NCI-H146 treated with DMSO at 0.1 percent for 48 hours (cell line): ENCODE results near the gene RAMP3.
"Not testable (repeated sequence)": the region's sequence is repeated elsewhere in the genome, so short reads cannot be mapped to it uniquely, and the experiment has no call there.

Experiments
- DNase-seq: peaks from one replicate; lab custom pipeline; 2025; ENCODE audit not compliant: unreplicated experiment; lab: John Stamatoyannopoulos, UW

Gene RAMP3

DNA sequence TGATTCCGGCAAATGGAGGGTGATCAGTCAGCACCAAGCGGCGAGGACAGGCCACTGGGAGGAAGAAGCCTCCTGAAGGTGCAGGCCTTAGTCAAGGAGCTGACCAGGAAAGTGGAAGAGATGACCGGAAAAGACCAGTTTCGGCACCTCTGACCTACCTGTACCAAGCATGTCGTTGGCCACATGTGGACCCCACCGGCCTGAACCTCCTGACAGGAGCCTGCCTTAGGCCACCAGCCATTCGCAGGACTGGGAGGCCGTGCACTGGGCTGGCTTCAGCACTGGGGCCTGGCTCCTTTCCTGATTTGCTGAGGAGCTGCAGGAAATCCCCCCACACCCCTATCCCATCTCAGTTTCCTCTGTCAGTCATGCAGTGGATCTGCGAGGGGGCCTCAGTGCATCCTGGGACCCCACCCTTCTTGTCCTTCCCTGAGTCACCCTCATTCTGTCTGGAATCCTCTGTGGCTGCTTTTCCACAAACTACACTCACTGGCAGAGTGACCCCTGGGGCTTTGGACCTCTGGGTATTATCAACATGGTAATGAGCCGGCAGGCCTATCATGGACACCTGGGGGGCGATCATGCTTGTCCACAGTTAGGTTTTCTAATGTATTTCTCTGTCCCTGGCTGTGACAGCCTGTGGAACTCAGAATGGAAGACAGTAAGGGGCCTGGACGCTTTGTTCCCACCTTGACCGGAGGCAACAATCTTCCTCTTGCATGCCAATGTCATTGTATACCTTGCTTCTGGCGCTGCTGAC, 33.0 kb downstream of the RAMP3 start:
- no peak for DNase-seq

DNA sequence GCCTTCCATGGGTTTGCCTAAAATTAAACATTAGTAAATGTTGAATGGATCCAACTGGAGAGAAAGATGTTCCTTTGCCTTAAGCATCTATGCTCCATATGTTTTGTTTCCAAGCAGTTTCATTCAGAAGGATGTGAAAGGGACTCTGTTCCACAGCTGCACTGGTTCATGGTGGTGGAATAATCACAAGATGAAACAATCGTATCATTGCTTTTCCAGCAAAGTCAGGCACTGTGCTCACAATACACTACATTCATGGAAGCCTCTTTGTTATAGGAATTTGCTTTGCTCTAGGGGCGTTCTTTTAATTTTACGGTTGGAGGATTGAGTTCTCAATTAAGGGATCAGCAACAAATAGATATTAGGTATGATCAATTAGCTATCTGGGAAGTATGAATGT, 33.8 kb downstream of the RAMP3 start:
- DNase-seq: no peak

DNA sequence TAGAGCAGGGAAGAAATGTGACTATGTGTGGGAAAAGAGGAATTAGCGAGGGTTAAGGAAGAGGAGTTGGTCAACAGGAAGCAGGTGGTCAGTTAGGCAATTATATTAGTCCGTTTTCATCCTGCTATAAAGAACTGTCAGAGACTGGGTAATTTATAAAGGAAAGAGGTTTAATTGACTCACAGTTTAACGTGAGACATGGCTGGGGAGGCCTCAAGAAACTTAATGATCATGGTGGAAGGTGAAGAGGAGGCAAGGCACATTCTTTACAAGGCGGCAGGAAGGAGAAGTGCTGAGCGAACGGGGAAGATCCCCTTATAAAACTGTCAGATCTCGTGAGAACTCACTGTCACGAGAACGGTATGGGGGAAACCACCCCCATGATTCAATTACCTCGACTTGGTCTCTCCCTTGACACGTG, 35.0 kb downstream of the RAMP3 start:
- DNase-seq: no peak

DNA sequence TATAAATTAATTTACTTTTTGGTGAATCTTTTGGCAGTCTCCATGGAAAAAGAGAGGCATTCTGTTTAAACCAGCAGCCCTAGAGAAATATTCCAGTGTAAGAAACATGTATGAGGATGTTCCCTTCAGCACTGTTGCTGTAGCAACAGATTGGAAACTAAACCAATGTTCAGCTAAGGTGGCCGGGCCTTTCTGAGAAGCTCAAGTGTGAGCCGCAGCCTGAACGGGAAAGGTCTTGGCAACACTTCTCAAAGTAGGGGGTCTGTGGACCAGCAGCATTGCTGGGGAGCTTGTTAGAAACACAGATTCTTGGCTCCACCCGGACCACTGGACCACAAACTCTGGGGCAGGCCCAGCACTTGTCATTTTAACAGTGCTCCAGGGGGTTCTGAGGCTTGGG, 36.2 kb downstream of the RAMP3 start:
- DNase-seq: no peak

DNA sequence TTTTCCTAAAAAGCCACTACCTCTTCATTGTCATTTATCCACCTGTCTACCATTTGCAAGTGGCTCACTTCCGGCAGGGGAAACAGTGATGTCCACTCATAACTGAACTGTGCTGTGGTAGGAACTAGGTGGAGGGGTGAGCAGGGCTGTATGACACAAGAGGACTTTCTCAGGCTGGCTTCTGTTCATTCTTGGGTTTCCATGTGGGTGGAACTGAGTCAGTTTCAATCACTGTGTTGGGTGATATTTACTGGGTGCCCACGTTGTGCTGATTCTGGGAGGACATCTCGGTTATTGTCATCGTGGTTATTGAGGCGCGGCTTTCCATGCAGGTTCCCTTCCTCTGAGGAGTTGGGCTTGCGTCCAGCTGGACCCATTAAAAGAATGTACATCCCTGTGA, 38.8 kb downstream of the RAMP3 start:
- no peak for DNase-seq

DNA sequence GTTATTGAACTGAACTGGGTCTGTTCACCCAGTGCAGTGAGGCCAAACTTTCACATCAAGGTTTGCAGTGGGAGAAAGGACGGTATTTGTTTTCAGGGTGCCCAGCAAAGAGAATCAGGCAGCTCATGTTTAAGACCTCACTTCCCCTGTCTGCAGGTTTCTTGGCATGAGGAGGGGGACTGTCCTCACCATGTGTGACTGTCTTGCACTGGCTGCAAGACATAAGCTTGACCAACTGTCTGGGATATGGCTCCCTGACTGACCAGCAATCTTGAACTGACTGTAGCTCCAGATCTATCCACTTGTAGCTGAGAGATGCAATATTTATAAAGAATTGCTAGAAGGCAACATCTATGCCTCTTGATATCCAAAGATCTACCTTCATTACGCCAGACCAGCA, 39.9 kb downstream of the RAMP3 start:
- no peak for DNase-seq

DNA sequence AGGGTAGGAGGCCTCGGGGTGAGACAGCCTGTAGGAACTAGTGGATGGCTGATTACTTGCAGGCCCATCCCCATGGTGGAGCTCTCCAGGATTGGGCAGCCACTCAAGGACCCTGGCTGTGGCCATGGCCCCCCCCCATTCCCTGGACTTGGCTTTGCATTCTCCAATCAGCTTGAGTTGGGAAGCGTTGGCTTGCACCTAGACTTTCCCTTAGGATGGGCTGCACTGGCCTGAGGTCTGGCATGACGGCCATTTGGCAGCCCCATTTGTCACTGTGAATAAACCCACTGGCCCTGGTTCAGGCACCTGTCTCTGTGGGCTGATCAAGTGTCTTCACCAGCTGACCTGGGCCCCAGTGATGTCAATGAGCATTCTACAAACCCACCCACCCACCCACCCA, 41.4 kb downstream of the RAMP3 start:
- DNase-seq: no peak

DNA sequence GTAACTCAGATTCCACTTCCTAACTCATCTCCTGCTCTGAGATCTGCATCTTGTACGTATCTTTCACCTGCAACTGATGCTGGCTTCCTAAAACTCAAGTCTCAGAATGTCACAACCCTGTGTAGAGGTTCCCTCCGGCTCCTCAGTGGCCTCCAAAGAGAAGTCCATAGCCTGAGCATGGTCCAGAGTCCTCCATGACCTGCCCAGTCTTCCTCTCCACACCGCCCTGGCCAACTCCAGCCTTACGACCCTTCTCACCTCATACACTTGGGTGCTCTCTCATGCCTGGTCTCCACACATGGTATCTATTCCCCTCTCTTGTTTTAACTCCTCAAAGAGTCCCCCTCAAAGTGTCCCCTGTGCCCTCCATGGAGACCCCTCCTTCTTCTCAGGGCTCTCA, 41.9 kb downstream of the RAMP3 start:
- DNase-seq: no peak

DNA sequence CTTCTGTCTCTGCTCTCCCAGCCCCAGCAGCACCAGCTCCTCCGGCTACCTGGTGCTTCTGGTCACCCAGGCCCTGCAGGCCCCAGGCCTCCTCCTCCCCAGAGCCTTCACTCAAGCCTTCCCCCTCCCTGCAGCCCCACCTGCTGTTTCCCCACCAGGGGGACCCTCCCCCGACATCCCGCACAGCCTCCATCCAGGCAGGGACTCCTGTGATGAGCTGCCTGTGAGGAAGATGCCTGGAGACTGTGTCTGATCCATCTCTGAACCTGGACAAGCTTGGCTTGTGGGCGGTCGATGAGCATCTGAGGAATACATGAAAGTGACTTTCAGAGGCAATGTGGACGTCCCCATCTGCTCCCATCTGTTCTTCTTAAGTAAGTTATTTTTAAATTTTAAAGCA, 45.0 kb downstream of the RAMP3 start:
- DNase-seq: no peak

DNA sequence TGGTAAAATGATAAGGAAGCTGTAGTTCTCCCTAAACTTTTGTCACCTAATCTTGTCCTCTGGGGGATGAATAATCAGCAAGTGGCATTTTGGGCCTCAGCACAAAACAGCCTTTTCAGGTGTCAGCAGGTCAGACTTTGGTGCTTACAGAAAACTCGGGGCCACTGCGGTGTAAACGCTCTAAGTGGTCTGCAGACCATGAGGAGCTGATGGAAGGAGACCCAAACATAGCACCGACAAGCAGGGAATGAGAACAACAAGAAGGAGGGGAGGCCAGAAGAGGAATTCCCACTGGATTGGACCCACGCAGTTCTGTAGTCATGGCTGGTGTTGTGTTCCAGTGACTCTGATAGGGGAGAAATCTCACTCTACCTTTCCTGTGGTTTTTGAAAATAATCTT, 45.4 kb downstream of the RAMP3 start:
- DNase-seq: no peak

DNA sequence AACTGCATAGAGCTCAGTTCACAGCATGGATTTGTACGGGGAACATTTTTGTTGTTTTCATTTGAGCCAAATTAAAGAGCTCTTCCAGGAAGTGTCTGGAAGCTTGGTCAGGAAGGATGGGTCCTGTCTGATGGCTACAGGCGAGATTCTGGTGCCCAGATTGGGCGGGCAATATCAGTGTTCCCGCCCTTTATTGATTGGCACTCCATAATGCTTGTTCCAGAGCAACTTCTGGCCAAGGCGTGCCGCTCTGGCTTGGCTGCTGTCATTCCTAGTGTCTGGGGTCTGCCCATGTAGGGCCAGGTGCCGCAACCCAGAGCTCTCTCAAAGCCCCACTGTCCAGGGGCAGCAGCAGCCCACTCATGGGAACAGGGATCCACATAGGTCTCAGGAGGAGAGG, 45.9 kb downstream of the RAMP3 start:
- DNase-seq: no peak

DNA sequence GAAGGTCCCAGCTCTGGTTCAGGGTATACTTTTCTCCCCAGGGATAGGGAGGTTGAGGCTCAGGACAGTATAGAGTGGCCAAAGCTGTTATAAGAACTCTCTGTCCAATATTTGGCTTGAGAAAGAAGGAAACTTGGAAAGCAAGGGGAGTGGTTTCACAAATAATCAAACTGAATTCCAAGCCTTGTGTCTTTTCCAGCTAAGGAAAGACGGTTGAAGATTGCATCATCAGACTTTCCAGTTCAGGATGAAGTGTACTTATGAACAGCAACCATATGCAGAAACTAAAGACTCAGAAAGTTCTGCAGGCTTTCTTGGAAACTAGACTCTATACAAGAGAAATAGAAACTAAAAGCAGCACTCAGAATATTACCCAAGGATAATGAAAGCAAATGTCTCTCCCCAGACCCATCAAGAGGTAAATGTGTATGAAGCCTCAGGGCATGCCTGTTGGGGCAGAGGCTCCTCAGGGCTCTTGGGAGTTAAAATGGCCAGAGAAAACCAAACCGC, 46.4 kb downstream of the RAMP3 start:
- no peak for DNase-seq

DNA sequence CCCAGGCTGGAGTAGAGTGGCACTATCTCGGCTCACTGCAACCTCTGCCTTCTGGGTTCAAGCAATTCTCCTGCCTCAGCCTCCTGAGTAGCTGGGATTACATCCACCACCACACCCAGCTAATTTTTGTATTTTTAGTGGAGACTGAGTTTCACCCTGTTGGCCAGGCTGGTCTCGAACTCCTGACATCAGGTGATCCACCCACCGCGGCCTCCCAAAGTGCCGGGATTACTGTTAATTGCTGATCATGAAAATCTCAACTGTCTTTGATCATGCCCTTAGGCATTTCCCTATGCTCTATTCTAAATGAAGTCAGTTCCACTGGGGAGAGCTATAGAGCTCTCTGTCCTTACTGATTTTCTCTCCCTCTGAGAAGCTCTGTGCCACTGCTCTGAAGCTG, 48.7 kb downstream of the RAMP3 start:
- not testable (repeated sequence) for DNase-seq

DNA sequence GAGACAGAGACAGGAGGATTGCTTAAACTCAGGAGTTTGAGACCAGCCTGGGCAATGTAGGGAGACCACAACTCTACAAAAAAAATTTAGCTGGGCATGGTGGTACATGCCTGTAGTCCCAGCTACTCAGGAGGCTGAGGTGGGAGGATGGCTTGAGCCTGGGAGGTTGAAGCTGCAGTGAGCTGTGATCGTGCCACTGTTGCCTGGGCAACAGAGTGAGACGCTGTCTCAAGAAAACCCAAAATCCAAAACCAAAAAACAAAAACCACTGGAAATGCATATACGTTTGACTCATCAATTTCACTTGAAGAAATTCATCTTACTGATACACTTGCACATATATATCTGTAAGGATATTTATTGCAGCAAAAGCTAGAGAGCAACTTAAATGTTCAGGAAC, 52.3 kb downstream of the RAMP3 start:
- DNase-seq: not testable (repeated sequence)

DNA sequence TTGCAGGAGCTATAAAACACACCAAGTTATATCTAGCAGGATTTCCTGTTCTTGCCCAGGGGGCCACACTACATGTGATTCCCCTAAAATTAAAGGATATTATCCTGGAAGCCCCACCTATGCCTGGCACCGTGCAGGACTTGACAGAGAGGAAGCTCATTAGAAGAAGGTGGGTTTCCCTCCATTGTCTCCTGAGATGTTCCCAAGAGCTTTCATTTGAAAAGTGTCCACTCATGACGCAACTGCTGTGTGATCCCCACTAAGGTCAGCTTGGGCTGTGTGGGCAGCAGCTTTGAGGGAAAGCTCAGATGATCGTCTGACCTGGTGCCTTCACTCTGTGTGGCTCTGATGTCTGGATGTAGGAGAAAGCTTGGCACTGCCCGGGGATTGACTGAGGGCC, 53.5 kb downstream of the RAMP3 start:
- no peak for DNase-seq

DNA sequence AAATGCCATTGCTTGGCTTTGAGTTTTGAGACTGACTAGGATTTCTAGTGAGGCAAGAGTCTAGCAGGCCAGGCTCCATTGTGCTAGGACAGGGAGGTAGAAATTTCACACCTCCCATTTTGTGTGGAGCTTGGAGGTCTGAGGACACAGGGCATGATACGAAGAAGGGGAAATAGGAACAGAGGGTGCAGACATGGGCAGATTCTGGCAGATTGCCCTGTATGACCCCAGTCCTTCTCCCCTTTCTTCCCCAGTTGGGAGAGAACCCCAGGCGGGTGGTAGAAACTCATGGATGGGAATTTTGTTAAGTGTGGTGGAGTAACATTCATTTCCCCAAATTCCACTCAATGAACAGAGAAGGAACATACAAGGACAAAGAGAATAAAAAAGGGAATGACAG, 54.4 kb downstream of the RAMP3 start:
- DNase-seq: no peak

DNA sequence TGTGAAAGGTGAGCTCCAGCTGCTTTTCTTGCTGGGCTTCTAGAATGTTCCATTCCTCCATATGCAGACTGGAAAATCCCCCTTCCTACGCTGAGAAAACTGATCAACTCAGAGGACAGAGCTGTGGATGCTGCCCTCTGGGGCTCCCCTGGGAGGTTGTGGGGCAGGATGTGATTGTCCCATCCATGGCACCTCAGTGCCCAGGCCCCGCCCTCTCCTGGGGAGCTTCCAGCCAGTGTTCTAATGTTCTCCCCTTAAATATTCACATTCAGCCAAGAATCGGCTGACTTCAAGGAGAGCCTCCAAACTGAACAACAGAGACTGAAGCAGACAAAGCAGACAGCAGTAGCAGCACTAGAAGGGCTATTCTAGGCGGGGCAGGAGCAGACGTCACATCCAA, 55.0 kb downstream of the RAMP3 start:
- DNase-seq: no peak

DNA sequence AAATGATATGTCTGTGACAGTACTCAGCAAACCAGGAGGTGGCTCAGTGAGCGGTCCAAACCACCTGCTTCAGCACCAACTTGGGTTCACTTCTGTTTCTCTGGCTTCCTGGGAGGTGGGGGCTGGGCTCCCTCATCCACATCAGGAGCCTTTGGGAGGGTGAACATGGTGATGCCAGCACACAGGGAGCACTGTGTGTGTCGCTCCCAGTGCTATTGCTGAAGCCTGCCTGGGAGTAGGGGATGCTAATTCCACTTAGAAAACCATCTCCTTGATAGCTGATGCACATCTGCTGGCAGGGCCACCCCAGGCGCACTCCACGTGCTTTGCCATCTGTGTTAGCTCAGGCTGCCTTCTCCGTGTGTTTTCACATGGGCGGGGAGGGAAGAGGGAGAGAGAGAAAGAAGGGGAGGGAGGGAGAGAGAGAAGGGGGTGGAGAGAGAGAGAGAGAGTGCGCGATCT, 58.0 kb downstream of the RAMP3 start:
- peak; percentile 29 for DNase-seq

DNA sequence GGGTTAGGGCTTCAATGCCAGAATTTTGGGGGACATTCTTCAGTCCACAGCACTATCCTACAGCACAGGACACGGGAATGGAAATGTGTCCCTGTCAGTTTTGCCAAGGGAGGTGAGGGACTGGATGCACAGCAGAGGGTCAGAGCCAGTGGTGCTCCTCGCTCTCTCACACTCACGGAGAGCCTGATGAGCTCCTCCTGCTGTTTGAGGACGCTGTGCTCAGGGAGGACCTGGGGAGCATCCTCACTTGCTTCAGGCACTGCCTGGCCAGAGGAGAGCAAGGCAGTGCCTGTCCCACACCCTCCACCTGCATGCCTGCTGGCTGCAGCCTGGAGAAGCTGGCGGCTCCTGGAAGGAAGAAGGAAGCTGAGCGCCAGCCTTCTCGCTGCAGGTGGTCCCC, 58.6 kb downstream of the RAMP3 start:
- no peak for DNase-seq

DNA sequence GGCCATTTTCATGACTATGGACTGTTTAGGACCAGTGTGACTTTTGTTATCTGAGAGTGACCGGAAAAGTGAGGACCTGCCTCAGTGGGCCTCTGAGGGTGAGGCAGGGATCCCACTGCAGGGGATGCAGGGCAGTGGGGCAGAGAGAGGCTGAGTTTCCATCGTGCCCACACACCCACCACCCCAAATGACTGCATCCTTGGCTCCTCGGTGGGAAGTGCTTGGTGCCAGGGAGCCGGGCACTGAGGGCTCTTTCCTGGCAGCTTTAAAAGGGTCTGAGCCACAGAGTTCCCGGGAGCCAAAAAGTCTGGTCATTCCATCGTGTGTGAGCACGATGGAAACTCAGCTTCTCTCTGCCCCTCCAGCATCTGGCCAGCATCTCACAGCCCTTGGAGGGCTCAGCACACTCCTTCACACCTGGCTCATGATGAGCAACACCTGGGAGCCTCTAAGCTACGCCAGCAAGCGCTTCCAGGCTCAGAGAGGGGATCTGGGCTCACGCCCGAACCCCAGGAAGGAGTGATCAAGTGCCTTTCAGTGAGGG, 59.1 kb downstream of the RAMP3 start:
- DNase-seq: no peak

DNA sequence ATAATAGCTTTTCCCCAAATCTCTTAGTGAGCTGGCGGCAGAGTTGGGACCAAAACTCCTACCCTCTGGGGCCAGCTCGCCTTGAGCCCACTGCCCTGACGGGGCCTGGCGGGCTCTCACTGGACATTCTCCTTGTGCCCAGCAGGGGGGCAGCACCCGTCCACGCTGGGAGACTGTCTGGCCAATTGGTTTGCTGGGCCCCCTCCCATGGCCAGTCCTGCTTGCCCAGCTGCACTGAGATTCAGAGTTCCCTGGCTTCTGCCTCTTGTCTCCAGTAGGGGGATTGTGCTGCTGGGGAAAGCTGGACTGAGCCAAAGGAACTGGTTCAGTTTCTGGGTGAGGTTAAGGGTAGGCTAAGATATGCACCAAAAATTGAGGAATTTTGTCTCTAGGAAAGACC, 59.8 kb downstream of the RAMP3 start:
- no peak for DNase-seq

DNA sequence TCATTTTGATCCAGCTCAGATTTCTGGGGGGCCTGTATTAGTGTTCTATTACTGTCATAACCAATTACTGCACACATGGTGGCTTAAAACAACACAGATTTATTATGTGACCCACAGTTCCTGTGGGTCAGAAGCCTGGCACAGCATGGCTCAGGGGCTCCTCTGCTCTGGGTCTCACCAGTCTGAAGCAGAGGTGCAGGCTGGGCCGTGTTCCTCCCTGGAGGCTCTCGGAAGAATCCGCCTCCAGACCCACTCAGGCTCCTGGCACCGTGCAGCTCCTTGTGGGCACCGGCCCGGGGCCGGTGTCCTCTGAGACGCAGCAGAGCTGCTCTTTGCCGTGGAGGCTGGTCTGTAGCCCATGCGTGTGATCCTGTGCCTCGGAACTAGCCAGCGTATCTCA, 61.5 kb downstream of the RAMP3 start:
- no peak for DNase-seq
